Stimulated activated CD4-positive, alpha-beta T cell treated with anti-CD3 and anti-CD28 coated beads, Interleukin-4, amount 100 ng/mL, for 48 hours (primary cell): Measurements from ENCODE around the gene FOXE3.

Source experiments
- DNase-seq, 2 donors: peaks; one replicate each; pipeline ENCODE4 v3.0.0-alpha.2; 2020; ENCODE audit warnings: low read depth in 2 of 2

The FOXE3 gene

GRCh38 chr1:47415728-47416318 lies at the start of gene FOXE3:
TSS of gene FOXE3 (plus strand) at chr1:47416285. CDS start at chr1:47416316, 31 bp downstream.
- DNase-seq, result no peak

- DNase-seq, result no peak
Measured at GRCh38 chr1:47367651-47368050, 48.4 kb upstream of the FOXE3 start.

- DNase-seq, result no peak
Measured at GRCh38 chr1:47371016-47371517, 45.0 kb upstream of the FOXE3 start.

- no peak for DNase-seq
Measured at GRCh38 chr1:47374501-47374900, 41.6 kb upstream of the FOXE3 start.

GRCh38 chr1:47378147-47378546 lies 37.9 kb upstream of the FOXE3 start:
- no peak for DNase-seq

GRCh38 chr1:47380699-47381098 lies 35.4 kb upstream of the FOXE3 start:
- DNase-seq, result no peak

GRCh38 chr1:47382399-47382983 lies 33.6 kb upstream of the FOXE3 start:
- DNase-seq, result no peak

- no peak for DNase-seq
Measured at GRCh38 chr1:47384083-47384482, 32.0 kb upstream of the FOXE3 start.

- no peak for DNase-seq
Measured at GRCh38 chr1:47385020-47385419, 31.1 kb upstream of the FOXE3 start.

GRCh38 chr1:47386268-47386667 lies 29.8 kb upstream of the FOXE3 start:
- DNase-seq, result no peak

- DNase-seq, result no peak
Measured at GRCh38 chr1:47388030-47388890, 27.8 kb upstream of the FOXE3 start.

GRCh38 chr1:47388891-47389238 lies 27.2 kb upstream of the FOXE3 start:
- DNase-seq, result peak; percentile 20 to 31

GRCh38 chr1:47389731-47390130 lies 26.4 kb upstream of the FOXE3 start:
- no peak for DNase-seq

GRCh38 chr1:47390843-47391242 lies 25.2 kb upstream of the FOXE3 start:
- DNase-seq, result no peak

GRCh38 chr1:47393141-47393540 lies 22.9 kb upstream of the FOXE3 start:
- no peak for DNase-seq

GRCh38 chr1:47395433-47395832 lies 20.7 kb upstream of the FOXE3 start:
- DNase-seq, result no peak

- no peak for DNase-seq
Measured at GRCh38 chr1:47396671-47397196, 19.4 kb upstream of the FOXE3 start.

- no peak for DNase-seq
Measured at GRCh38 chr1:47399138-47399845, 16.8 kb upstream of the FOXE3 start.

- no peak for DNase-seq
Measured at GRCh38 chr1:47399846-47400155, 16.3 kb upstream of the FOXE3 start.

GRCh38 chr1:47401761-47402160 lies 14.3 kb upstream of the FOXE3 start:
- DNase-seq, result no peak

- no peak for DNase-seq
Measured at GRCh38 chr1:47402591-47402990, 13.5 kb upstream of the FOXE3 start.

GRCh38 chr1:47403321-47403910 lies 12.7 kb upstream of the FOXE3 start:
- DNase-seq, result no peak
